ENCODE data around the gene IER2.

IER2 gene

GRCh38 chr19:13132471-13133180 is 17.6 kb upstream of the IER2 start:
- peaks cover 36% of the 10 kb centered on the region for H3K79me2 ChIP-seq (ENCODE audit: insufficient read depth, low read length)
- no peaks in the 10 kb centered on the region for H3K9me2 ChIP-seq (replicated peaks; ENCODE audit: insufficient read depth, low read length)
- no peaks in the 10 kb centered on the region for H3F3A ChIP-seq (ENCODE audit: insufficient read depth)
- no peak overlapping the region for H2AFZ ChIP-seq (ENCODE audit: low read depth, low read length, severe bottlenecking)
- no peaks in the 10 kb centered on the region for H3K36me3 ChIP-seq (ENCODE audit: low read length)
- no peaks in the 10 kb centered on the region for H3K9me3 ChIP-seq (ENCODE audit: insufficient read depth, low read length)
- H3K27ac ChIP-seq (ENCODE audit: low read depth, low read length) = no peak overlapping the region
- TF ChIP-seq CTCF (IDR thresholded peaks at IDR 0.05; ENCODE audit: insufficient read depth, low read length, poor library complexity, severe bottlenecking) = no peak
- H3K4me2 ChIP-seq (ENCODE audit: low read depth, low read length, poor library complexity, severe bottlenecking) = no peak overlapping the region
- H4K20me1 ChIP-seq (ENCODE audit: low read depth, low read length) = peaks cover 5% of the 10 kb centered on the region; the same call in 1 of the 2 replicates
- H3K4me3 ChIP-seq (ENCODE audit: insufficient read depth, low read length, poor library complexity, severe bottlenecking) = no peak overlapping the region
- no peak overlapping the region for H3K9ac ChIP-seq (ENCODE audit: low read length)
- no peaks in the 10 kb centered on the region for H3K27me3 ChIP-seq (ENCODE audit: low read length)

- Histone ChIP-seq H3K79me2 (ENCODE audit: insufficient read depth, low read length) (peaks cover 29% of the 10 kb centered on the region), H3K27ac (ENCODE audit: low read depth, low read length) (no peak overlapping the region)
Measured at GRCh38 chr19:13133241-13133870, 16.9 kb upstream of the IER2 start.

GRCh38 chr19:13134626-13135025 is 15.6 kb upstream of the IER2 start:
- Histone ChIP-seq H3K4me3 (ENCODE audit: insufficient read depth, low read length, poor library complexity, severe bottlenecking) (no peak overlapping the region), H3K9ac (ENCODE audit: low read length) (no peak overlapping the region), H3K27ac (ENCODE audit: low read depth, low read length) (no peak overlapping the region), H3K9me3 (ENCODE audit: insufficient read depth, low read length) (no peaks in the 10 kb centered on the region), H3K79me2 (ENCODE audit: insufficient read depth, low read length) (peaks cover 17% of the 10 kb centered on the region; the same call in 1 of the 2 replicates), H3F3A (ENCODE audit: insufficient read depth) (no peaks in the 10 kb centered on the region), H3K27me3 (ENCODE audit: low read length) (no peaks in the 10 kb centered on the region), H3K36me3 (ENCODE audit: low read length) (no peaks in the 10 kb centered on the region), H3K4me2 (ENCODE audit: low read depth, low read length, poor library complexity, severe bottlenecking) (no peak overlapping the region), H2AFZ (ENCODE audit: low read depth, low read length, severe bottlenecking) (no peak overlapping the region), H4K20me1 (ENCODE audit: low read depth, low read length) (peaks cover 5% of the 10 kb centered on the region; the same call in 1 of the 2 replicates), H3K9me2 (replicated peaks; ENCODE audit: insufficient read depth, low read length) (no peaks in the 10 kb centered on the region)
- TF ChIP-seq CTCF (IDR thresholded peaks at IDR 0.05; ENCODE audit: insufficient read depth, low read length, poor library complexity, severe bottlenecking) = no peak
- TF ChIP-seq EZH2phosphoT487 (conservative IDR thresholded peaks at IDR 0.05; ENCODE audit: low read length) = no peak

More at GRCh38 chr19:13133241-13133870, 16.9 kb upstream of the IER2 start:
- H3K9me2 ChIP-seq (replicated peaks; ENCODE audit: insufficient read depth, low read length) = no peaks in the 10 kb centered on the region
- H3K4me3 ChIP-seq (ENCODE audit: insufficient read depth, low read length, poor library complexity, severe bottlenecking) = no peak overlapping the region
- H4K20me1 ChIP-seq (ENCODE audit: low read depth, low read length) = peaks cover 5% of the 10 kb centered on the region; the same call in 1 of the 2 replicates
- no peak overlapping the region for H3K4me2 ChIP-seq (ENCODE audit: low read depth, low read length, poor library complexity, severe bottlenecking)
- H3K27me3 ChIP-seq (ENCODE audit: low read length) = no peaks in the 10 kb centered on the region
- no peaks in the 10 kb centered on the region for H3K9me3 ChIP-seq (ENCODE audit: insufficient read depth, low read length)
- H3K36me3 ChIP-seq (ENCODE audit: low read length) = no peaks in the 10 kb centered on the region
- no peaks in the 10 kb centered on the region for H3F3A ChIP-seq (ENCODE audit: insufficient read depth)
- no peak overlapping the region for H2AFZ ChIP-seq (ENCODE audit: low read depth, low read length, severe bottlenecking)
- no peak overlapping the region for H3K9ac ChIP-seq (ENCODE audit: low read length)
- TF ChIP-seq EZH2phosphoT487 (conservative IDR thresholded peaks at IDR 0.05; ENCODE audit: low read length) (no peak), CTCF (IDR thresholded peaks at IDR 0.05; ENCODE audit: insufficient read depth, low read length, poor library complexity, severe bottlenecking) (no peak)
